ENCODE data around the gene UGT1A10. TPM values are rescaled to one million over a fixed set of nuclear protein-coding genes. Genes with fewer than 3 reads are reported as not detected.

The UGT1A10 gene
- total RNA-seq, 3 donors from 2014 or later: not detected

DNA sequence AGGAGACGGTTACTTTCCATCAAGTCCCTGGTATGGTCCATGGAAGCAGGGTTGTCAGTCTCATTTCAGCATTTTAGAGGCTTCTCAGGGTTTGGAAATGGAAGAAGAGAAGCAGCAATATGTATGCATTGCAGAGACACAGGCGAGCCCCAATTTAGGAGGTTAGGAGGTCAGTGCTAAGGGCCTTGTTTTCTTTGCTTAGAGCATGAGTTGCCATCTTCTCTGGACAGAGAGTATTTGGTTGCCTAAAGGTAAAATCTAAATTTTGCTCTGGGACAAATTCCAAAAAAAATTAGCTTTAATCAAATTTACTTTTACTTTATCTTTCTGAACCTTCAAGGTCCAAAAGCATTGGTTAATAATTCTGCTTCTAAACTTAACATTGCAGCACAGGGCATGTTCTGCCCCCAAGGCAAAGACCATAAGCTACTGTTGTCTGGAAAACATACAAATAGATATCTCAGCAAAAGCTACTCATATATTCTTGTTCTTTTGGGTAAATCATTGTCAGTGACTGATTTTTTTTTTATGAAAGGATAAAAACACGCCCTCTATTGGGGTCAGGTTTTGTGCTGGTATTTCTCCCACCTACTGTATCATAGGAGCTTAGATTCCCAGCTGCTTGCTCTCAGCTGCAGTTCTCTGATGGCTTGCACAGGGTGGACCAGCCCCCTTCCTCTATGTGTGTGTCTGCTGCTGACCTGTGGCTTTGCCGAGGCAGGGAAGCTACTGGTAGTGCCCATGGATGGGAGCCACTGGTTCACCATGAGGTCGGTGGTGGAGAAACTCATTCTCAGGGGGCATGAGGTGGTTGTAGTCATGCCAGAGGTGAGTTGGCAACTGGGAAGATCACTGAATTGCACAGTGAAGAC lies 35.3 kb downstream of the UGT1A10 start, which contains the start of gene UGT1A9:
Gene UGT1A9 (plus strand): TSS at position 609 of the 872 bp plus-strand sequence. CDS start 37 bp downstream, at position 646.
- ATAC-seq: no peak
- no peak for DNase-seq
- peaks cover 35% of the 10 kb centered on the region for H3K27me3 Mint-ChIP-seq (ENCODE audit: low read depth)
- H3K4me3 Mint-ChIP-seq: no peak within 1 kb of the TSS
- H3K36me3 Mint-ChIP-seq (ENCODE audit: insufficient read depth): no peaks in the 10 kb centered on the region
- peaks cover 5% of the 10 kb centered on the region for H3K9me3 Mint-ChIP-seq
- H3K4me1 Mint-ChIP-seq (ENCODE audit: low read depth): no peaks in the 10 kb centered on the region

DNA sequence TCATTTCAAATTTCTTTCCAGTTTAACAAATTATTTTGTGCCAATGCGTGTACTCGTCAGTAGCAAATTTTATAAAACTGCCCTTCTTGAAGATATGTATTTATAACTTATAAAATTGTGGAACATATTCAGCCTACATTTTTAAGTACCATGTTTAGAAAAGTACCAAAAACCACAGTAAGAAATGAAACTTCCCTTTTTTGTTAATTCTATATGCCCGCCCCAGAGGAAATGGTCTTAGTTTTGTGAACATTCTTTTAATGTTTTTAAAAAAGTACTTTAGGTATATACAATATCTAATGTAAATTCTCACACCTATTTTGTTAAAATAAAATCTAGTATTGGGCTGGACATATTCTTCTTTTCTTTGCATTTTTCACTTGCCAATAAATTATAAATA lies 36.6 kb downstream of the UGT1A10 start:
- no peak overlapping the region for H3K4me3 Mint-ChIP-seq
- DNase-seq (no peak), ATAC-seq (no peak)
- peaks cover 38% of the 10 kb centered on the region for H3K27me3 Mint-ChIP-seq (ENCODE audit: low read depth)
- peaks cover 5% of the 10 kb centered on the region for H3K9me3 Mint-ChIP-seq
- no peaks in the 10 kb centered on the region for H3K4me1 Mint-ChIP-seq (ENCODE audit: low read depth)
- H3K36me3 Mint-ChIP-seq (ENCODE audit: insufficient read depth): no peaks in the 10 kb centered on the region

DNA sequence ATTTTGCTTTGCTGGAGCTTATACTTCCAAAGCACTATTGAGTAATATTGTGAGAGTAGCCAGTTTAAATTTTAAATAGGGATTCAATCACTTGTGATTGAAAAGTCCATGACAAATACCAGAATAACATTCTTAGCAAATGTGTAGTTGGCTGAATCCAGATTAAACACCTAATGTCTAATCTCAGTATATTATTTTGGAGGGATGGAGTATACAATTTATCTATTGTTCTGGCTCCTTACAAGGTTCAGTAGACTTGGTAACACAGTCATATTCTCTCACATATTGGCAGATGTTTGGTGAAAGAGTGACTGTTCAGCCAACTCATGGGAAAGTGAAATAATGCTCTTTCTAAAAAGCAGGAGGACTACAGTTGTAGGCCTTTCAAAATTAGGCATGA lies 37.6 kb downstream of the UGT1A10 start:
- H3K36me3 Mint-ChIP-seq (ENCODE audit: insufficient read depth): no peaks in the 10 kb centered on the region
- DNase-seq: no peak
- H3K27me3 Mint-ChIP-seq (ENCODE audit: low read depth): peaks cover 34% of the 10 kb centered on the region
- no peak for ATAC-seq
- no peaks in the 10 kb centered on the region for H3K4me1 Mint-ChIP-seq (ENCODE audit: low read depth)
- peaks cover under 1% of the 10 kb centered on the region for H3K9me3 Mint-ChIP-seq
- H3K4me3 Mint-ChIP-seq: no peak overlapping the region

DNA sequence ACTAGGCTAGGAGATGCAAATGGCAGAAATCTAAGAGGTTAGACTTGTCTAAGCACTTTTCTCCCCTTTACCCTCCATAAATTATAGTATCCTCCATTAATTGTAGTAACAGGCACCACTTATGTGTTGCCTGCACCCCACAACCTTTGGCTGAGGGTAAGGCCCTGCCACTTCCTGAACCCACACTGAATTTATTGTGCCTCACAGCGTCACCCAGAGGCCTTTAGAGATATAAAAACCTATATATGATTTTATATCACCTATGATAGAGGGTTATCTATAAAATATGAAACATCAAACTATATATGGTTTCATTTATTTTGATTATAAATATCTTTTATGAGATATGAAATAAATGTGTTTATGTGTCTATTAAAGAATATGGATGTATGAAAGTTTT lies 38.1 kb downstream of the UGT1A10 start:
- H3K9me3 Mint-ChIP-seq: no peaks in the 10 kb centered on the region
- no peak for ATAC-seq

DNA sequence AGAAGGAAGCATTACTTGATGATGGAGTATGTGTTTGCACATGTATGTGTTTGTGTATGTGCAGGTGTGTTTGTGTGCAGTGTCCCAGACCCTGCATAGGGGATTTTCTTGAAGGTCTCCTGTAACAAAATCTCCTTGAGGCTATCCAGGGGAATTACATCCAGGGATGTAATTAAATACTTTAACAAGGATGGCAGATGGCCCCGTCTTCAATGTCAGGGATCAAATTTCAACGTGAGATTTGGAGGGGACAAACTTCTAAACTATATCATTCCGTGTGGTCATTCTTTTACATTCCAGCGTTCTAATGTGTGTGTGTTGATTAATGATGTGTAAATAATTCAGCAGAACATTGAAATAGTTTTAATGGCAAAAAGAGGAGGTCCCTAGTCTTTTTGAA lies 38.7 kb downstream of the UGT1A10 start:
- Mint-ChIP-seq H3K9me3 (no peaks in the 10 kb centered on the region), H3K27me3 (ENCODE audit: low read depth) (peaks cover 37% of the 10 kb centered on the region), H3K36me3 (ENCODE audit: insufficient read depth) (no peaks in the 10 kb centered on the region), H3K4me3 (no peak overlapping the region), H3K4me1 (ENCODE audit: low read depth) (no peaks in the 10 kb centered on the region)
- no peak for ATAC-seq
- no peak for DNase-seq

More for the DNA sequence above, 38.1 kb downstream of the UGT1A10 start:
- DNase-seq: no peak
- Mint-ChIP-seq H3K4me1 (ENCODE audit: low read depth) (no peaks in the 10 kb centered on the region), H3K36me3 (ENCODE audit: insufficient read depth) (no peaks in the 10 kb centered on the region), H3K4me3 (no peak overlapping the region), H3K27me3 (ENCODE audit: low read depth) (peaks cover 34% of the 10 kb centered on the region)

DNA sequence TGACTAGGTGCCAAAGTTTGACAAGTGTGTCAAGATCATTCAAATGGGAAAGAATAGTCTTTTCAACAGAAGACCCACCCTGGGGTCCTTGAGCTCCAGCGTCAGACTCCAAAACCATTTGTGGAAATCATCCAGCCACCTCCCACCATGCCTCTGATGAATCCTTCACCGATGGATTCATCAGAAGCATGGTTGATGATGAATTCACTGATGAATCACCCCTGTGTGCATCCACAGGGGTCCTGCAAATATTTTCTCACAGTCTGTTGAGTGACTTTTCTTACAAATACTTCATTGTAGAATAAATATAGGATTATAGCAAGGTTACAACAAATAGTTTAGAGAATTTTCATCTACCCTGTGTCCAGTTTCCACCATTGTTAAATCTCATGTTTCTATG lies 39.8 kb downstream of the UGT1A10 start:
- H3K4me1 Mint-ChIP-seq (ENCODE audit: low read depth): no peaks in the 10 kb centered on the region
- ATAC-seq (no peak), DNase-seq (no peak)
- no peaks in the 10 kb centered on the region for H3K36me3 Mint-ChIP-seq (ENCODE audit: insufficient read depth)
- H3K27me3 Mint-ChIP-seq (ENCODE audit: low read depth): peaks cover 27% of the 10 kb centered on the region
- no peak overlapping the region for H3K4me3 Mint-ChIP-seq
- no peaks in the 10 kb centered on the region for H3K9me3 Mint-ChIP-seq

DNA sequence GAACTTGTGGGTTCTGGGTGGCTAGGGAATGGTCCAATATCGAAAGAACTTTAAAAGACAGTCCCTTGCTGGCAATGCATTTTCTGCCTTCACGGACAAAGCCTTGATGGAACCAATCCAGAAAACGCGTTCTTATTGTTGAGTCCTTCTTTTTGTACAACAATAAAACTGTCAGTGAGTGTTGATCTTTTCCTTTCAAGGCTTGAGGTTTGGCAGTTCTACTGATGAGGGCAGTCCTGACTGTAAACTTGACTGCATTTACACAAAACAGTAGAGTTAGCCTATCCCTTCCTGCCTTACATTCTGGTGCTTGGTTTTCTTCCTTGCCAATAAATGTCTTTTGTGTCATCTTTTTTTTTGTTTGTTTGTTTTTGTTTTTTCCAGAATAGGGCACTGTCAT lies 42.9 kb downstream of the UGT1A10 start:
- ATAC-seq (no peak), DNase-seq (no peak)
- Mint-ChIP-seq H3K4me3 (no peak overlapping the region), H3K36me3 (ENCODE audit: insufficient read depth) (no peaks in the 10 kb centered on the region), H3K9me3 (no peaks in the 10 kb centered on the region), H3K4me1 (ENCODE audit: low read depth) (no peaks in the 10 kb centered on the region), H3K27me3 (ENCODE audit: low read depth) (peaks cover 17% of the 10 kb centered on the region)

DNA sequence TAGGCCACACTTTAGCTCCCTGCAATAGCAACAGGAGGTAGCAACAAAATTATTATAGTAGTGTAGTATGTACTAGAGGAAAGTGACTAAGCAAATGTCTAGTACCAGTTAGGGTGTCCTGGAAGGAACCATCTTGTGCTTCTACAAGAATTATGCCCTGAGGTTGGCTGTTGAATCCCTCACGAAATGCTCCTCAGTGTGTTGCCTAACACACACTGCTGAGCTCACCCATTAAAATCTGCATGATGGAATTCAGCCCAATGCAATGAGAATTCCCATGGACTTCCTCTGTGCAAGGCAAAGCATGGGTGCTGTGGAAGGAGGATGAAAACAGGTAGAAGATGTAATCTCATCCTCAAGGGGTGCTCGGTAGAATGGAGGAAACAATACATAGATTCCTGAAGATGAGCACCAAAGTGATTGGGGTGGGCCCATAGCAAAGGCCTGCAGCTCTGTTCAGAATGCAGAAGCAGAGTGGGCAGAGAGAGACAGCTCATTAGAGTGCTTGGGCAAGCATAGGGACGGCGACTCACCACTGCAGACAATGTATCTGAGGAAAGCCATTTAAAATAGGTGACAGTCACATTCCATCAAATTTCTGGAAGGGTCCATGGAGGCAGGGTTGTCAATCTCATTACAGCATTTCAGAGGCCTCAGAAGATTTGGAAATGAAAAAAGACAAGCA lies 44.3 kb downstream of the UGT1A10 start:
- ATAC-seq (no peak), DNase-seq (no peak)
- Mint-ChIP-seq H3K4me1 (ENCODE audit: low read depth) (no peaks in the 10 kb centered on the region), H3K9me3 (no peaks in the 10 kb centered on the region), H3K4me3 (no peak overlapping the region), H3K27me3 (ENCODE audit: low read depth) (peaks cover 11% of the 10 kb centered on the region), H3K36me3 (ENCODE audit: insufficient read depth) (no peaks in the 10 kb centered on the region)

DNA sequence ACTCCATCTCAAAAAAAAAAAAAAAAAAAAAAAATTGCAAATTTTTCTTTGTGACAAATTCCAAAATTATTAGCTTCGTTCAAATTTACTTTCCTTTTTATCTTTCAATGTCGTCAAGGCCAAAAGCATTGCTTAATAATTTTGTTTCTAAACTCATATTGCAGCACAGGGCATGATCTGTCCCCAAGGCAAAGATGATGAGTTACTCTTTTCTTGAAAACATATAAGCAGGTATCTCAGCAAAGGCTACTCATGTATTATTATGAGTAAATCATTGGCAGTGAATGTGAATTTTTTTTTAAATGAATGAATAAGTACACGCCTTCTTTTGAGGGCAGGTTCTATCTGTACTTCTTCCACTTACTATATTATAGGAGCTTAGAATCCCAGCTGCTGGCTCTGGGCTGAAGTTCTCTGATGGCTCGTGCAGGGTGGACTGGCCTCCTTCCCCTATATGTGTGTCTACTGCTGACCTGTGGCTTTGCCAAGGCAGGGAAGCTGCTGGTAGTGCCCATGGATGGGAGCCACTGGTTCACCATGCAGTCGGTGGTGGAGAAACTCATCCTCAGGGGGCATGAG lies 45.4 kb downstream of the UGT1A10 start, which contains the start of gene UGT1A7:
Gene UGT1A7 (plus strand): TSS at position 381 of the 579 bp plus-strand sequence. CDS start 37 bp downstream, at position 418.
- Mint-ChIP-seq H3K4me1 (ENCODE audit: low read depth) (no peaks in the 10 kb centered on the region), H3K27me3 (ENCODE audit: low read depth) (peaks cover 10% of the 10 kb centered on the region), H3K36me3 (ENCODE audit: insufficient read depth) (no peaks in the 10 kb centered on the region), H3K4me3 (no peak within 1 kb of the TSS), H3K9me3 (no peaks in the 10 kb centered on the region)
- DNase-seq: no peak
- no peak for ATAC-seq

DNA sequence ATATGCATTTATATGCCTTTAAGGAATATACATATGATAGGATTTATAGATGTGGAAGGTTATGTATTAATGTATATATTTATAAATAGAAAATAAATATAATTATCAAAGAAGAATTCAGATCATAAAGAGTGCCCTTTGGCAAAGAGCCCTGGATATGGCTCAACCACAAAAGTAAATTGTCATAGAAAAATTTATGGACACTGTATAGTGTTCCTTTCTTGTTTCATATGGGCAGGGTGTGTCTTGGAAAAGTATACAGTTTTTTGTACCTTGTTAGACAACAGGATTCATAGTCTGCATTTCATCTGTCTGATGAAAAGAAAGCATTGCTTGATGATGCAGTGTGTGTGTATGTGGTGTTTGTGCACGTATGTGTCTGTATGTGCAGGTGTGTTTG lies 48.4 kb downstream of the UGT1A10 start:
- ATAC-seq (no peak), DNase-seq (no peak)
- Mint-ChIP-seq H3K4me1 (ENCODE audit: low read depth) (no peaks in the 10 kb centered on the region), H3K4me3 (no peak overlapping the region), H3K27me3 (ENCODE audit: low read depth) (peaks cover 12% of the 10 kb centered on the region), H3K36me3 (ENCODE audit: insufficient read depth) (no peaks in the 10 kb centered on the region), H3K9me3 (no peaks in the 10 kb centered on the region)

DNA sequence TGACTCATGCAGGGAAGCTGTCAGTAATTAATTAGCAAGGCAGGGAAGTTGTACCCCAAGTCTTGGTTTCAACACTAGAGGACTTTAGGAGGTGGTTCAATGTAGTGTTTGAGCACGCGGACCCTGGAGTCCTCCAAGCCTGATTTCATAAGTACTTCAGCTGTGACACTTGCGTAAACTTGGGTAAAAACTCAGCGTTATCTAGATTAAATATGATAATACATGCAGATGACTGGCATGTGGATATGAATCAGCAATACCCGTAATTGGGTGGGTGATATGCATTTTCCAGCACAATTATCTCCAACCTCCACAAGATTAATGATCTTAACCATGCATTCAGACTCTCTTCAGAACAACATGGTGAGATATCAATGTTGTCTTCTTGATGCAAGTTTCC lies 50.7 kb downstream of the UGT1A10 start:
- ATAC-seq: no peak
- H3K36me3 Mint-ChIP-seq (ENCODE audit: insufficient read depth): no peaks in the 10 kb centered on the region
- no peaks in the 10 kb centered on the region for H3K4me1 Mint-ChIP-seq (ENCODE audit: low read depth)
- peaks cover 9% of the 10 kb centered on the region for H3K27me3 Mint-ChIP-seq (ENCODE audit: low read depth)
- H3K9me3 Mint-ChIP-seq: no peaks in the 10 kb centered on the region
- H3K4me3 Mint-ChIP-seq: no peak overlapping the region
- DNase-seq: no peak

DNA sequence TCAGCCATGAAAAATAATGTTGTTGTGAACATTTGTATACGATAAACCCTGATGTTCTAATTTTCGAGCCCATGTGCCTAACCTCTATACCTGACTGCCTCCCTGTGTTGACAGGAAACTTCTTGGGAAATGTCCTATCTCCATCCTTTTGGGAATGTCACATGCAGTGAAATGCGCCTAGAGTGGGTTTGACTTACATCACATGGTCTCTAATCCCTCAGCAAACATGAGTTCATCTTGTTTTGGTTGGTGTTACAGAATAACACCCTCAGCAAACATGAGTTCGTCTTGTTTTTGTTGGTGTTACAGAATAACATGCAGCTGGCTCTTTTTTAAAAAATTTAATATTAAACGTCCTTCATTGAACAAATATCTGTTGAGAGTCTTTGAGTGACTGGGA lies 52.1 kb downstream of the UGT1A10 start:
- no peak overlapping the region for H3K4me3 Mint-ChIP-seq
- no peaks in the 10 kb centered on the region for H3K36me3 Mint-ChIP-seq (ENCODE audit: insufficient read depth)
- H3K4me1 Mint-ChIP-seq (ENCODE audit: low read depth): no peaks in the 10 kb centered on the region
- no peaks in the 10 kb centered on the region for H3K9me3 Mint-ChIP-seq
- ATAC-seq: no peak
- DNase-seq: no peak
- H3K27me3 Mint-ChIP-seq (ENCODE audit: low read depth): peaks cover 12% of the 10 kb centered on the region

DNA sequence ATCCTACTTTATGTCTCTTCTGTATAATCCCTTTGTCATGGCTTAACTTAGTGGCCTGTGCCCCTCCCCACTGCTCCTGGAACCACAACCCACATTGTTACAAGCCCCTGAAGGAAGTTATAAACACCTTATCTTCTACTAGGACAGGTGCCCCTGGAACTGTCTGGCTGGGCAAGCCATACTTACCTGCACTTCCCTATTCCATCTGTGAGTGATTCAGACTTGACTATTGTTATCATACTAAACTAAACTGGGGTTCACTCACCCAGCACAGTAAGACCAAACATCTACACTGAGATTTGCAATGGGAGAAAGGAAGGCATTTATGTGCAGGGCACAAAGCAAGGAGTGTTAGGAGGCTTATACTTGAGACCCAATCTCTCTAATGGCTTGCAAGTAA lies 52.8 kb downstream of the UGT1A10 start:
- no peaks in the 10 kb centered on the region for H3K9me3 Mint-ChIP-seq
- no peaks in the 10 kb centered on the region for H3K4me1 Mint-ChIP-seq (ENCODE audit: low read depth)
- ATAC-seq: no peak
- no peak for DNase-seq
- H3K36me3 Mint-ChIP-seq (ENCODE audit: insufficient read depth): no peaks in the 10 kb centered on the region
- peaks cover 12% of the 10 kb centered on the region for H3K27me3 Mint-ChIP-seq (ENCODE audit: low read depth)
- H3K4me3 Mint-ChIP-seq: no peak overlapping the region

DNA sequence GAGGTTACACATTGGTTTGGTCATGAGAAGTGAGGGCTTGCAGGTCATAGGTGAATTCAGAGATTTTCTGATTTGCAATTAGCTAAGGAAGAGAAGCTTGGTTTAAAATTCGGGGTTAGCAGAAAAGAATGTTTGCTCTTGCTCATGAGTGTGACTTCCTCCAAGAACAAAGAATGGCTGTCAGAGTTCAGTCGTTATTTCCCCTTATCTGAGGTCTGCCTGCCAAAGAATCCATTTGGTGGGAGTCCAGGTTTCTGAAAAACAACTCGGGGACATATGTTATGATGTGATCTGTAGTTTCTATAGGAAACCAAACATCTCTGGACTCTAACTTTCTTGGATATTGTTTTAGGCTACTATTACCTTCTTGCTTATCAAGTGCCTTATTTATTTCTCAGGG lies 53.3 kb downstream of the UGT1A10 start:
- DNase-seq (no peak), ATAC-seq (no peak)
- no peak overlapping the region for H3K4me3 Mint-ChIP-seq
- peaks cover 12% of the 10 kb centered on the region for H3K27me3 Mint-ChIP-seq (ENCODE audit: low read depth)
- H3K36me3 Mint-ChIP-seq (ENCODE audit: insufficient read depth): no peaks in the 10 kb centered on the region
- no peaks in the 10 kb centered on the region for H3K9me3 Mint-ChIP-seq
- H3K4me1 Mint-ChIP-seq (ENCODE audit: low read depth): no peaks in the 10 kb centered on the region

Measured in activated T-cell treated with anti-CD3 and anti-CD28 coated beads, Interleukin-2, amount 50 U/mL, for 4 hours (primary cell).